Retinal pigment epithelial cell (primary cell): ENCODE data around the gene CHAC1.
"Not testable (repeated sequence)": the region's sequence is repeated elsewhere in the genome, so short reads cannot be mapped to it uniquely, and the experiment has no call there.

Source experiments
- DNase-seq: peaks from one replicate; pipeline ENCODE4 v3.0.0-alpha.2; 2010; ENCODE audit warnings: low read depth
- H3K4me3 ChIP-seq: 2 replicates; pipeline ENCODE4 v1.5.1; 2011; ENCODE audit warnings: mild to moderate bottlenecking, low read length, control low read depth, moderate library complexity
- TF ChIP-seq, protein P1 (sequence below): conservative IDR thresholded peaks from 2 replicates; pipeline ENCODE4 v1.5.1; 2011; ENCODE audit warnings: low read depth, low read length, control low read depth, inconsistent platforms

CHAC1 gene

DNA sequence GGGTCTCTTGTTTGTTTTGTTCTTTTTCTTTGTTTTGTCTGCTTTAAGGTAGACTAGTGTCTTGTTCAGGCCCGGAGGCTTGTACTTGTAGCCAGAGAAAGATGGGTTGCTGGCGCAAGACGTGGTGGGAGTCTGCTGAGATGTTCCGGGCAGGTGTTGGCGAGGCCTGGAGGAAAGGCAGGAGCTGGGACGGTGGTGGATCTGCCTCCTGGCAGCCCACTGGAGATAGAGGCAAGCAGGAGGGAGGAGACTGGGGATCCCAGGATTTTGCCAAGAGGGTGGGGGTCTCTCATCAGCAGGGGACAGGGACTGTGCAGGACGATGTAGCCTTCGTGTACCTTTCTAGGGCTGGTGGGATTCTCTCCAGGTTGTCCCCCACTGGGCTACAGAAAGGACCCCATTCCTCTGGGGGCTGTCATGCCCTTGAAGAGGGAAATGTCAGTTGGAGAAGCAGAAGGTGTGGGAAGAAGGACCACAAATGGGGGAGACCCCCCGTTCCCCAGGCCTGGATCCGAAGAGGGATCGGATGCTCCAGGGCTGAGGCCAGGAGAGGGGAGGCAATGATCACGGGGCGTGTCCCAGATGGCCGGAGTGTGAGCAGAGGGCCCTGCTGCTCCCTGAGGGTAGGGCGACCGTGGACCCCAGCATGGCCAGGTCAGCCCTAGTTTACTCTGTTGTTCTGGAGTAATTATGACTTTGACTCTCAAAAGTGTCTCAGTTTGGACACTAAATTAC, 7.0 kb downstream of the CHAC1 start:
- DNase-seq = no peak

DNA sequence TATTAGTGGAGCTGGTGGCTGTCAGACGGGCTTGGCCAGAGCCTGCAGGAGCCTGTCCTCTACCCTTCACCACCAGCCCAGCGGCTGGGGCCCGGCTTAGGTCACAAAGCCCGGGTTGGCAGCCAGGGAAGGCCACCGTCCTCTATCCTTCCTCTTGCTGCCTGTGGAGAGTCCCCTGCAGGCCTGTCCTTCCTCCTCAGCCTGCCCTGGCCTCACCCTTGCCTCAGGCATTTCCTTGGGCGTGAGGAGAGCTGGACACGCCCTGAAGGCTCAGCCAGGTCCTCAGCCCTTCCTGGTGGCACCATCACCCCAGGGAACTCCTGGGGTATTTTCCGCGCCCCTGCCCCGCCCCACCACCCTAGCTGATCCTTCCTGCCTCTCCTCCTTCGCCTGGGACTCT, 7.7 kb downstream of the CHAC1 start:
- no peak for DNase-seq
- TF ChIP-seq, protein P1, sequence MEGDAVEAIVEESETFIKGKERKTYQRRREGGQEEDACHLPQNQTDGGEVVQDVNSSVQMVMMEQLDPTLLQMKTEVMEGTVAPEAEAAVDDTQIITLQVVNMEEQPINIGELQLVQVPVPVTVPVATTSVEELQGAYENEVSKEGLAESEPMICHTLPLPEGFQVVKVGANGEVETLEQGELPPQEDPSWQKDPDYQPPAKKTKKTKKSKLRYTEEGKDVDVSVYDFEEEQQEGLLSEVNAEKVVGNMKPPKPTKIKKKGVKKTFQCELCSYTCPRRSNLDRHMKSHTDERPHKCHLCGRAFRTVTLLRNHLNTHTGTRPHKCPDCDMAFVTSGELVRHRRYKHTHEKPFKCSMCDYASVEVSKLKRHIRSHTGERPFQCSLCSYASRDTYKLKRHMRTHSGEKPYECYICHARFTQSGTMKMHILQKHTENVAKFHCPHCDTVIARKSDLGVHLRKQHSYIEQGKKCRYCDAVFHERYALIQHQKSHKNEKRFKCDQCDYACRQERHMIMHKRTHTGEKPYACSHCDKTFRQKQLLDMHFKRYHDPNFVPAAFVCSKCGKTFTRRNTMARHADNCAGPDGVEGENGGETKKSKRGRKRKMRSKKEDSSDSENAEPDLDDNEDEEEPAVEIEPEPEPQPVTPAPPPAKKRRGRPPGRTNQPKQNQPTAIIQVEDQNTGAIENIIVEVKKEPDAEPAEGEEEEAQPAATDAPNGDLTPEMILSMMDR = no peak
- H3K4me3 ChIP-seq = no peak overlapping the region

More for the DNA sequence above, 7.0 kb downstream of the CHAC1 start:
- H3K4me3 ChIP-seq = no peak overlapping the region
- TF ChIP-seq, protein P1 = no peak

DNA sequence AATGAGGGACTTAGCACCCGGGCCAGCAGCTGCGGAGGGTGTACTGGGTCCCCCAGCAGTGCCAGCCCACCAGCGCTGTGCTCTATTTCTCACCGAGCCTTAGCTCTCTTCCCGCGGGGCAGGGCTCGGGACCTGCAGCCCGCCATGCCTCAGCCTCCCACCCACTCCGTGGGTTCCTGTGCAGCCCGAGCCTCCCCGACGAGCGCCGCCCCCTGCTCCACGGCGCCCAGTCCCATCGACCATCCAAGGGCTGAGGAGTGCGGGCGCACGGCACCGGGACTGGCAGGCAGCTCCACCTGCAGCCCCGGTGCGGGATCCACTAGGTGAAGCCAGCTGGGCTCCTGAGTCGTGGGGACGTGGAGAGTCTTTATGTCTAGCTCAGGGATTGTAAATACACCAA, 8.5 kb downstream of the CHAC1 start:
- H3K4me3 ChIP-seq, DNase-seq: not testable (repeated sequence)

DNA sequence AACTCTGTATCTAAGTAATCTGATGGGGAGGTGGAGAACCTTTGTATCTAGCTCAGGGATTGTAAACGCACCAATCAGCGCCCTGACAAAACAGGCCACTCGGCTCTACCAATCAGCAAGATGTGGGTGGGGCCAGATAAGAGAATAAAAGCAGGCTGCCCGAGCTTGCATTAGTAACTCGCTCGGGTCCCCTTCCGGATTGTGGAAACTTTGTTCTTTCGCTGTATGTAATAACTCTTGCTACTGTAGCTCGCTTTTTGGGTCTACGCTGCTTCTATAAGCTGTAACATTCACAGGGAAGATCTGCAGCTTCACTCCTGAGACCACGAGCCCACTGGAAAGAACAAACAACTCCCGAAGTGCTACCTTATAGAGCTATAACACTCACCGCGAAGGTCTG, 9.0 kb downstream of the CHAC1 start:
- DNase-seq, H3K4me3 ChIP-seq: not testable (repeated sequence)

DNA sequence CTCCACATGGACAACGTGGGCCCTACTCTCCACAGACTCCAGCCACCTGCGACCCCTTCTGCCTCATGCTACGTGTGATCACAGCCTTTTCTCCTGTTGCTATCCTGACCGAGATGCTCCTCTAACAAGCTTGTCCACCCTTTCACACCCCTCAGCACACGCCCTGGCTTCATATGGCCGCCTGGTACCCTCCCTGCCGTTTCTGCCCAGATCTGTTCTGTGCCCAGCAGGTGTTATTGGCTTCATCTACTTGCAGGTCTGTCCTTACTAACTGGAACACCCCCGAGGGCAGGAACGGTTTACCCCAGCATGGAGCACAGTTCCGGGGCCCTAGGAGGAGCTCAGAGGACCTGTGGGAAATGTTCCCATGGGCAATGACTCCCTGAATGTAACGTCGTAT, 9.9 kb downstream of the CHAC1 start:
- DNase-seq = no peak
- TF ChIP-seq, protein P1 = no peak
- H3K4me3 ChIP-seq = no peak overlapping the region

DNA sequence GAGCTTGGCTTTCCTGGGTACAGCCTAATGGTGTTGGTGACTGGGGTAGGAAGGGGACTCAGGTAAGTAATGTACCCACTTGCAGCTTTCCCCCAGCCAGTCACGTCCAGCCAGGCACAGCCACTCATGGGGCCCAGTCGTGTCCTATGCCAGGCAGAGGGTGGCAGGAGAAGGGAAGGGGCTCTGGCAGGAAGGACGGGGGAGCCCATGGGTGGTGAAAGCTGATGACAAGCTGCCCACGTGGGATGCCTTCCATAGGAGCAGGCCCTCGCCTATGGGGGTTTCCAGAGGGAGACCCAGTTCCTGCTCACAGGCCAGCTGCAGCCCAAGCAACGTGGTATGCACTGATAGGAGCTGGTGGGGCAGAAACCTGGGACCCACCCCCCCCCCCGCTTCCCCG, 10.7 kb downstream of the CHAC1 start:
- no peak overlapping the region for H3K4me3 ChIP-seq
- TF ChIP-seq, protein P1 = no peak
- no peak for DNase-seq

DNA sequence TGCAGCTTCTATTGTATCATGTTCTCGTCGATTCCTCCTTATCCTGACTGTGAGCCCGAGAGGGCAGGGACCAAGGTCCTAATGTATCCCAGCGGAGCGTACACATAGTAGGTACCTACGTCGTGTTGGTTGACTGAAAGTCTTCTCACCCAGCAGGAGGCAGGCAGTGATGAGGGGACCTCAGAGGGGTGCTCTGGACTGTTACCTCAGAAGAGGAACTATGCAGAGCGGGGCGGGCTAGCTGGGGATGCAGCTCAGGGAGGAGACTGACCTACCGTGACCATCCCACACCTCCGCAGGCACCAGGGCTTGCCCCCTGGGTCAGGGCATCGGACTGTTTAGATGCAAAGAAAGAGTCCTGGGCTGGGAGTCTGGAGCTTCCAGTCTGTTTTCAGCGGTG, 11.4 kb downstream of the CHAC1 start:
- DNase-seq = no peak
- H3K4me3 ChIP-seq = no peak overlapping the region
- TF ChIP-seq, protein P1 = no peak

DNA sequence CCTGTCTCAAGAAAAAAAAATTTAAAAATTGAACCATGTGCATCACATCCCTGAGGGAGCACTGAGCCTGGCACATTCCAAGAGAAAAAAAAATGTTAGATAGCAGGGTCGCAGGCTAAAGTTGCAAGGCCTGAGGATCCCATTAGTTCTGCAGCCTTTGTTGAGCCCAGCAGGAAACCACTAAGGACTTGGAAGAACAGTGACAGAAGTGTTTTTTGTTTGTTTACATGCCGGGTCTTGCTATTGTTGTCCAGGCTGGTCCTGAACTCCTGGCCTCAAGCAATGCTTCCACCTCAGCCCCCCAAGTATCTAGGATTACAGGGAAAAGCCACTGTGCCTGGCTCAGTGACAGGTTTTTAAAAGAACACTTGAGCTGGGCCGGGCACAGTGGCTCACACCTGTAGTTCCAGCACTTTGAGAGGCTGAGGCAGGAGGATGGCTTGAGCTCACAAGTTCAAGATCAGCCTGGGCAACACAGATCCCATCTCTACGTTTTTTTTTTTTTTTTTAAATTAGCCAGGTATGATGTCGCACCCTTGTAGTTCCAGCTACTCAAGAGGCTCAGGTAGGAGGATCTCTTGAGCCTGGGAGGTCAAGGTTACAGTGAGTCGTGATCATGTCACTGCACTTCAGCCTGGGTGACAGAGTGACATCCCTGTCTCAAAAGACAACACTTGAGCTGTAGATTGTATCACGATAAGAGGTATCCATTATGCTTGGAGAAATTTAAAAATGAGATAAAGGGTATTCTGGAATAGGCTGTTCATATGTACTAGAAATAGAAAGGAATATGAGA, 15.2 kb downstream of the CHAC1 start:
- H3K4me3 ChIP-seq = no peak overlapping the region
- no peak for DNase-seq
- TF ChIP-seq, protein P1 = no peak
